Measurements from ENCODE around the gene MOB2. TPM values are rescaled to one million over a fixed set of nuclear protein-coding genes. Genes with fewer than 3 reads are reported as not detected.
"Not testable (repeated sequence)": the region's sequence is repeated elsewhere in the genome, so short reads cannot be mapped to it uniquely, and the experiment has no call there.

The MOB2 gene
- total RNA-seq, 4 donors from 2014 or later: 34.7 to 50.4 (median 40.5) TPM

GRCh38 chr11:1513326-1514296, 27.0 kb upstream of the MOB2 start:
- H3K9me3 ChIP-seq: no peaks in the 10 kb centered on the region
- no peak for TF ChIP-seq CTCF (IDR thresholded peaks at IDR 0.05)
- no peaks in the 10 kb centered on the region for H3K36me3 ChIP-seq
- H3K4me1 ChIP-seq: peaks cover 0 to 27% (median 13%) of the 10 kb centered on the region in 4 donors
- DNase-seq: no peak
- H3K27me3 ChIP-seq: no peaks in the 10 kb centered on the region
- H3K4me3 ChIP-seq: no peak overlapping the region
- H3K27ac ChIP-seq: no peak overlapping the region

- H3K27ac ChIP-seq, H3K4me3 ChIP-seq, H3K36me3 ChIP-seq, DNase-seq, H3K9me3 ChIP-seq, H3K27me3 ChIP-seq: not testable (repeated sequence)
- peaks cover 0 to 27% (median 13%) of the 10 kb centered on the region in 4 donors for H3K4me1 ChIP-seq
Measured at GRCh38 chr11:1512531-1513258, 26.1 kb upstream of the MOB2 start.

GRCh38 chr11:1511937-1512496, 25.4 kb upstream of the MOB2 start:
- no peaks in the 10 kb centered on the region for H3K27me3 ChIP-seq
- TF ChIP-seq CTCF (IDR thresholded peaks at IDR 0.05) (no peak), POLR2A (IDR thresholded peaks at IDR 0.05) (no peak)
- peaks cover 0 to 31% (median 13%) of the 10 kb centered on the region in 4 donors for H3K4me1 ChIP-seq
- DNase-seq: no peak
- no peaks in the 10 kb centered on the region for H3K9me3 ChIP-seq
- H3K36me3 ChIP-seq: no peaks in the 10 kb centered on the region
- no peak overlapping the region for H3K4me3 ChIP-seq
- no peak overlapping the region for H3K27ac ChIP-seq

GRCh38 chr11:1510928-1511327, 24.3 kb upstream of the MOB2 start:
- H3K4me1 ChIP-seq: peaks cover 0 to 32% (median 11%) of the 10 kb centered on the region in 4 donors
- no peaks in the 10 kb centered on the region for H3K27me3 ChIP-seq
- no peak for DNase-seq
- no peak overlapping the region for H3K27ac ChIP-seq
- H3K36me3 ChIP-seq: no peaks in the 10 kb centered on the region
- no peak for TF ChIP-seq POLR2A (IDR thresholded peaks at IDR 0.05)
- TF ChIP-seq CTCF (IDR thresholded peaks at IDR 0.05): no peak
- no peak overlapping the region for H3K4me3 ChIP-seq
- H3K9me3 ChIP-seq: no peaks in the 10 kb centered on the region

- H3K27ac ChIP-seq, H3K4me3 ChIP-seq, H3K9me3 ChIP-seq, H3K27me3 ChIP-seq, H3K36me3 ChIP-seq, DNase-seq: not testable (repeated sequence)
- H3K4me1 ChIP-seq: peaks cover 0 to 27% (median 5%) of the 10 kb centered on the region in 4 donors
Measured at GRCh38 chr11:1510351-1510750, 23.8 kb upstream of the MOB2 start.

- Histone ChIP-seq H3K4me3 (no peak overlapping the region), H3K4me1 (peaks cover 0 to 20% (median 0%) of the 10 kb centered on the region in 4 donors), H3K9me3 (no peaks in the 10 kb centered on the region), H3K27ac (no peak overlapping the region), H3K36me3 (no peaks in the 10 kb centered on the region), H3K27me3 (no peaks in the 10 kb centered on the region)
- TF ChIP-seq CTCF (IDR thresholded peaks at IDR 0.05) (no peak), POLR2A (IDR thresholded peaks at IDR 0.05) (no peak)
- DNase-seq: no peak
Measured at GRCh38 chr11:1509626-1510255, 23.2 kb upstream of the MOB2 start.

Data from Peyer's patch (tissue), 4 donors.